ENCODE results near the gene DCUN1D2. TPM values are rescaled to one million over a fixed set of nuclear protein-coding genes. Genes with fewer than 3 reads are reported as not detected.

DCUN1D2 gene
- total RNA-seq, 1 experiment from 2014 or later = 33.0 TPM

GRCh38 chr13:113514847-113515246, 24.3 kb upstream of the DCUN1D2 start:
- POLR2A ChIA-PET (ENCODE audit: unreplicated experiment) = no interaction called here
- TF ChIP-seq, protein P1, sequence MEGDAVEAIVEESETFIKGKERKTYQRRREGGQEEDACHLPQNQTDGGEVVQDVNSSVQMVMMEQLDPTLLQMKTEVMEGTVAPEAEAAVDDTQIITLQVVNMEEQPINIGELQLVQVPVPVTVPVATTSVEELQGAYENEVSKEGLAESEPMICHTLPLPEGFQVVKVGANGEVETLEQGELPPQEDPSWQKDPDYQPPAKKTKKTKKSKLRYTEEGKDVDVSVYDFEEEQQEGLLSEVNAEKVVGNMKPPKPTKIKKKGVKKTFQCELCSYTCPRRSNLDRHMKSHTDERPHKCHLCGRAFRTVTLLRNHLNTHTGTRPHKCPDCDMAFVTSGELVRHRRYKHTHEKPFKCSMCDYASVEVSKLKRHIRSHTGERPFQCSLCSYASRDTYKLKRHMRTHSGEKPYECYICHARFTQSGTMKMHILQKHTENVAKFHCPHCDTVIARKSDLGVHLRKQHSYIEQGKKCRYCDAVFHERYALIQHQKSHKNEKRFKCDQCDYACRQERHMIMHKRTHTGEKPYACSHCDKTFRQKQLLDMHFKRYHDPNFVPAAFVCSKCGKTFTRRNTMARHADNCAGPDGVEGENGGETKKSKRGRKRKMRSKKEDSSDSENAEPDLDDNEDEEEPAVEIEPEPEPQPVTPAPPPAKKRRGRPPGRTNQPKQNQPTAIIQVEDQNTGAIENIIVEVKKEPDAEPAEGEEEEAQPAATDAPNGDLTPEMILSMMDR (conservative IDR thresholded peaks at IDR 0.05) = no peak
- TF ChIP-seq EZH2 (IDR thresholded peaks at IDR 0.05; ENCODE audit: low read depth) = no peak
- no peaks in the 10 kb centered on the region for H3K27me3 ChIP-seq (ENCODE audit: insufficient read depth, low read depth)
- H3K9me2 ChIP-seq (ENCODE audit: insufficient read depth) = no peaks in the 10 kb centered on the region
- no peak for DNase-seq
- no peak overlapping the region for H3K27ac ChIP-seq
- H3K4me3 ChIP-seq = no peak overlapping the region
- no peak overlapping the region for H3K4me2 ChIP-seq
- H3K79me2 ChIP-seq (ENCODE audit: low read depth) = no peaks in the 10 kb centered on the region
- CTCF ChIA-PET = no interaction called here
- no peaks in the 10 kb centered on the region for H3K4me1 ChIP-seq (replicated peaks; ENCODE audit: insufficient read depth)
- H3K9me3 ChIP-seq (ENCODE audit: insufficient read depth, low read depth) = no peaks in the 10 kb centered on the region
- peaks cover 14% of the 10 kb centered on the region; the same call in 1 of the 2 replicates for H3K36me3 ChIP-seq (ENCODE audit: low read depth)
- peaks cover 6% of the 10 kb centered on the region; the same call in 1 of the 2 replicates for H3F3A ChIP-seq (ENCODE audit: insufficient read depth, low read depth)
- peaks cover 4% of the 10 kb centered on the region; the same call in 1 of the 2 replicates for H4K20me1 ChIP-seq (ENCODE audit: insufficient read depth)
- no peak overlapping the region for H2AFZ ChIP-seq
- no TSS peak for BruUV-seq (replicated peaks)
- intact Hi-C loops (cut with micrococcal nuclease; ENCODE audit: unreplicated experiment) = no loop called here

DNA sequence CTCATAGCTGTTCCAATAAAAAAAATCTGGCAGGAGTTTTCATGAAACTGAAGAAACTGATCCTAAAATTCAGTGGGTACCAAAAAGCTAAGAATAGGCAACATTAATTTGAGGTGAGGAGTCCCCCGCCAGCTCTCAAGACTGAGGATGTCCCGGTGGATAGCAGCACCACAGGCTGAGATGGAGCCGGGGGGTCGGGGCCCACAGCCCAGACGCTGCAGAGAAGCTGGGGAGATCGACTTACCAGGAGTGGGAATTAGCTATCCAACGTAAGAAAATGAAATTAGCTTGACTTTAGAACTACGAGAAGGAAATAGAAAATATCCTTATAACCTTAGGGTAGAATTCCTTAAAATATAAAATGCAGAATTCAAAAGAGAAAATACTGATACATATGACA, 23.2 kb upstream of the DCUN1D2 start:
- CTCF ChIA-PET = no interaction called here
- intact Hi-C loops (cut with micrococcal nuclease; ENCODE audit: unreplicated experiment) = no loop called here
- no TSS peak for BruUV-seq (replicated peaks)

GRCh38 chr13:113511361-113511760, 20.9 kb upstream of the DCUN1D2 start:
- no peaks in the 10 kb centered on the region for H3K9me3 ChIP-seq (ENCODE audit: insufficient read depth, low read depth)
- H3F3A ChIP-seq (ENCODE audit: insufficient read depth, low read depth) = peaks cover 6% of the 10 kb centered on the region; the same call in 1 of the 2 replicates
- peaks cover 14% of the 10 kb centered on the region; the same call in 1 of the 2 replicates for H3K36me3 ChIP-seq (ENCODE audit: low read depth)
- no peak overlapping the region for H3K4me2 ChIP-seq
- POLR2A ChIA-PET (ENCODE audit: unreplicated experiment) = no interaction called here
- H2AFZ ChIP-seq = no peak overlapping the region
- H3K4me3 ChIP-seq = no peak overlapping the region
- TF ChIP-seq, protein P1 (conservative IDR thresholded peaks at IDR 0.05) = no peak
- no peak for TF ChIP-seq EZH2 (IDR thresholded peaks at IDR 0.05; ENCODE audit: low read depth)
- H3K4me1 ChIP-seq (replicated peaks; ENCODE audit: insufficient read depth) = no peaks in the 10 kb centered on the region
- CTCF ChIA-PET = no interaction called here
- no TSS peak for BruUV-seq (replicated peaks)
- H3K27me3 ChIP-seq (ENCODE audit: insufficient read depth, low read depth) = no peaks in the 10 kb centered on the region
- intact Hi-C loops (cut with micrococcal nuclease; ENCODE audit: unreplicated experiment) = no loop called here
- no peaks in the 10 kb centered on the region for H3K79me2 ChIP-seq (ENCODE audit: low read depth)
- peaks cover 4% of the 10 kb centered on the region; the same call in 1 of the 2 replicates for H4K20me1 ChIP-seq (ENCODE audit: insufficient read depth)
- DNase-seq = no peak
- no peak overlapping the region for H3K27ac ChIP-seq
- H3K9me2 ChIP-seq (ENCODE audit: insufficient read depth) = no peaks in the 10 kb centered on the region

More for the DNA sequence above, 23.2 kb upstream of the DCUN1D2 start:
- no peaks in the 10 kb centered on the region for H3K4me1 ChIP-seq (replicated peaks; ENCODE audit: insufficient read depth)
- no peaks in the 10 kb centered on the region for H3K9me2 ChIP-seq (ENCODE audit: insufficient read depth)
- peaks cover 4% of the 10 kb centered on the region; the same call in 1 of the 2 replicates for H4K20me1 ChIP-seq (ENCODE audit: insufficient read depth)
- DNase-seq = no peak
- H2AFZ ChIP-seq = no peak overlapping the region
- no peak overlapping the region for H3K4me2 ChIP-seq
- H3K9me3 ChIP-seq (ENCODE audit: insufficient read depth, low read depth) = no peaks in the 10 kb centered on the region
- H3F3A ChIP-seq (ENCODE audit: insufficient read depth, low read depth) = peaks cover 6% of the 10 kb centered on the region; the same call in 1 of the 2 replicates
- no peaks in the 10 kb centered on the region for H3K27me3 ChIP-seq (ENCODE audit: insufficient read depth, low read depth)
- no peaks in the 10 kb centered on the region for H3K79me2 ChIP-seq (ENCODE audit: low read depth)
- POLR2A ChIA-PET (ENCODE audit: unreplicated experiment) = interaction anchor here (0.7 kb wide), 1 partner anchor 353 kb away, joined by 3 read pairs; no protein-coding TSS in a partner anchor
- H3K4me3 ChIP-seq = no peak overlapping the region
- H3K36me3 ChIP-seq (ENCODE audit: low read depth) = peaks cover 14% of the 10 kb centered on the region; the same call in 1 of the 2 replicates
- TF ChIP-seq EZH2 (IDR thresholded peaks at IDR 0.05; ENCODE audit: low read depth) = no peak
- TF ChIP-seq, protein P1 (conservative IDR thresholded peaks at IDR 0.05) = no peak
- H3K27ac ChIP-seq = no peak overlapping the region
